ENCODE results near the gene TMEM88.

The TMEM88 gene

GRCh38 chr17:7839876-7840261, 15.0 kb upstream of the TMEM88 start:
- TF ChIP-seq CTCF (IDR thresholded peaks at IDR 0.05; ENCODE audit: borderline replicate concordance, control extremely low read depth, extremely low read depth, insufficient read depth, missing control alignments) = no peak
- in situ Hi-C loops (cut with MboI; ENCODE audit: low sequenced_read_pairs, unreplicated experiment) = no loop called here
- DNase-seq (ENCODE audit: low spot score) = no peak

GRCh38 chr17:7840441-7840840, 14.4 kb upstream of the TMEM88 start:
- in situ Hi-C loops (cut with MboI; ENCODE audit: low sequenced_read_pairs, unreplicated experiment) = no loop called here
- TF ChIP-seq CTCF (IDR thresholded peaks at IDR 0.05; ENCODE audit: borderline replicate concordance, control extremely low read depth, extremely low read depth, insufficient read depth, missing control alignments) = no peak
- no peak for DNase-seq (ENCODE audit: low spot score)

GRCh38 chr17:7840875-7841274, 14.0 kb upstream of the TMEM88 start:
- no peak for TF ChIP-seq CTCF (IDR thresholded peaks at IDR 0.05; ENCODE audit: borderline replicate concordance, control extremely low read depth, extremely low read depth, insufficient read depth, missing control alignments)
- in situ Hi-C loops (cut with MboI; ENCODE audit: low sequenced_read_pairs, unreplicated experiment) = no loop called here

GRCh38 chr17:7841396-7841914, 13.4 kb upstream of the TMEM88 start:
- in situ Hi-C loops (cut with MboI; ENCODE audit: low sequenced_read_pairs, unreplicated experiment) = no loop called here
- peak; percentile 60 for DNase-seq (ENCODE audit: low spot score)
- no peak for TF ChIP-seq CTCF (IDR thresholded peaks at IDR 0.05; ENCODE audit: borderline replicate concordance, control extremely low read depth, extremely low read depth, insufficient read depth, missing control alignments)

More at GRCh38 chr17:7840875-7841274, 14.0 kb upstream of the TMEM88 start:
- DNase-seq (ENCODE audit: low spot score) = no peak

GRCh38 chr17:7841915-7842379, 12.9 kb upstream of the TMEM88 start:
- TF ChIP-seq CTCF (IDR thresholded peaks at IDR 0.05; ENCODE audit: borderline replicate concordance, control extremely low read depth, extremely low read depth, insufficient read depth, missing control alignments) = no peak
- in situ Hi-C loops (cut with MboI; ENCODE audit: low sequenced_read_pairs, unreplicated experiment) = no loop called here
- peak; percentile 83 for DNase-seq (ENCODE audit: low spot score)

- in situ Hi-C loops (cut with MboI; ENCODE audit: low sequenced_read_pairs, unreplicated experiment) = no loop called here
- no peak for TF ChIP-seq CTCF (IDR thresholded peaks at IDR 0.05; ENCODE audit: borderline replicate concordance, control extremely low read depth, extremely low read depth, insufficient read depth, missing control alignments)
- DNase-seq (ENCODE audit: low spot score) = peak; percentile 82
These were observed 12.2 kb upstream of the TMEM88 start for GRCh38 chr17:7842380-7843256.
